Vagina (tissue), 2 donors: Measurements from ENCODE around the gene SRXN1. TPM values are rescaled to one million over a fixed set of nuclear protein-coding genes. Genes with fewer than 3 reads are reported as not detected.

Source experiments
- DNase-seq, 2 donors: peaks; one replicate each; pipeline ENCODE4 v3.0.0-alpha.2; 2017; ENCODE audit errors: extremely low spot score in 2 of 2
- H3K27ac ChIP-seq: fragments of 200-600 bp; sonication (generic); one replicate; pipeline ENCODE4 v1.5.1; 2019
- H3K27me3 ChIP-seq: fragments of 200-600 bp; sonication (generic); one replicate; pipeline ENCODE4 v1.5.1; 2019
- H3K36me3 ChIP-seq, 2 donors: fragments of 200-600 bp; sonication (generic); one replicate each; pipeline ENCODE4 v1.5.1; 2017 to 2019
- H3K4me1 ChIP-seq: fragments of 200-600 bp; sonication (generic); one replicate; pipeline ENCODE4 v1.5.1; 2019
- H3K4me3 ChIP-seq, 2 donors: fragments of 200-600 bp; sonication (generic); 1 replicate in 1 of 2; 2 replicates in 1 of 2; pipeline ENCODE4 v1.5.1; 2016 to 2019
- H3K9me3 ChIP-seq: fragments of 200-600 bp; sonication (generic); one replicate; pipeline ENCODE4 v1.5.1; 2019
- POLR2A ChIP-seq, 2 donors: fragments of 450-650 bp; IDR thresholded peaks; one replicate each; pipeline ENCODE4 v1.6.1; 2017; ENCODE audit warnings: antibody characterized with exemption in 2 of 2, mild to moderate bottlenecking in 2 of 2, moderate library complexity in 2 of 2
- POLR2AphosphoS5 ChIP-seq, 2 donors: sonication (generic); formaldehyde crosslinking; IDR thresholded peaks; one replicate each; pipeline ENCODE4 v1.9.0; 2017; ENCODE audit warnings: antibody characterized with exemption in 2 of 2, mild to moderate bottlenecking in 2 of 2, low read depth in 1 of 2; ENCODE audit not compliant: insufficient read depth in 1 of 2
- intact Hi-C: fragments of 100-400 bp; cut with DNase I; formaldehyde crosslinking; loops from one replicate; pipeline ENCODE4 v1.15.1; 2023
- total RNA-seq: library from RNA; depleted of rRNA; stranded (reverse); fragments of >200 nt; gene quantifications from one replicate; pipeline ENCODE4 v1.2.3, GENCODE V29; 2016
- TF ChIP-seq, protein P1 (sequence below), 3 experiments: fragments of 450-650 bp in 2 of 3; fragments of 200-600 bp in 1 of 3; sonication (generic) in 1 of 3; IDR thresholded peaks; one replicate each; pipeline ENCODE4 v1.5.1; 2017 to 2019; ENCODE audit warnings: antibody characterized with exemption in 3 of 3, mild to moderate bottlenecking in 2 of 3, moderate library complexity in 2 of 3

SRXN1 gene
- total RNA-seq, 1 donor from 2014 or later: 23.8 TPM

GRCh38 chr20:658202-658601, 5.2 kb upstream of the SRXN1 start:
- peaks cover 9% of the 10 kb centered on the region for H3K27me3 ChIP-seq
- H3K4me1 ChIP-seq: peaks cover 14% of the 10 kb centered on the region
- H3K4me3 ChIP-seq: no peak overlapping the region
- H3K36me3 ChIP-seq: no peaks in the 10 kb centered on the region
- intact Hi-C loops: no loop called here
- no peaks in the 10 kb centered on the region for H3K9me3 ChIP-seq
- no peak for DNase-seq
- no peak for TF ChIP-seq POLR2A (IDR thresholded peaks at IDR 0.05)
- TF ChIP-seq POLR2AphosphoS5 (IDR thresholded peaks at IDR 0.05; ENCODE audit: insufficient read depth in 1 of 2, low read depth in 1 of 2): no peak
- TF ChIP-seq, protein P1, sequence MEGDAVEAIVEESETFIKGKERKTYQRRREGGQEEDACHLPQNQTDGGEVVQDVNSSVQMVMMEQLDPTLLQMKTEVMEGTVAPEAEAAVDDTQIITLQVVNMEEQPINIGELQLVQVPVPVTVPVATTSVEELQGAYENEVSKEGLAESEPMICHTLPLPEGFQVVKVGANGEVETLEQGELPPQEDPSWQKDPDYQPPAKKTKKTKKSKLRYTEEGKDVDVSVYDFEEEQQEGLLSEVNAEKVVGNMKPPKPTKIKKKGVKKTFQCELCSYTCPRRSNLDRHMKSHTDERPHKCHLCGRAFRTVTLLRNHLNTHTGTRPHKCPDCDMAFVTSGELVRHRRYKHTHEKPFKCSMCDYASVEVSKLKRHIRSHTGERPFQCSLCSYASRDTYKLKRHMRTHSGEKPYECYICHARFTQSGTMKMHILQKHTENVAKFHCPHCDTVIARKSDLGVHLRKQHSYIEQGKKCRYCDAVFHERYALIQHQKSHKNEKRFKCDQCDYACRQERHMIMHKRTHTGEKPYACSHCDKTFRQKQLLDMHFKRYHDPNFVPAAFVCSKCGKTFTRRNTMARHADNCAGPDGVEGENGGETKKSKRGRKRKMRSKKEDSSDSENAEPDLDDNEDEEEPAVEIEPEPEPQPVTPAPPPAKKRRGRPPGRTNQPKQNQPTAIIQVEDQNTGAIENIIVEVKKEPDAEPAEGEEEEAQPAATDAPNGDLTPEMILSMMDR (IDR thresholded peaks at IDR 0.05): no peak
- H3K27ac ChIP-seq: no peak overlapping the region

GRCh38 chr20:655726-656624, 3.0 kb upstream of the SRXN1 start:
- no peak for DNase-seq
- peaks cover 25% of the 10 kb centered on the region for H3K4me1 ChIP-seq
- TF ChIP-seq POLR2AphosphoS5 (IDR thresholded peaks at IDR 0.05; ENCODE audit: insufficient read depth in 1 of 2, low read depth in 1 of 2) (no peak), POLR2A (IDR thresholded peaks at IDR 0.05) (no peak)
- TF ChIP-seq, protein P1 (IDR thresholded peaks at IDR 0.05): no peak
- no peak overlapping the region for H3K4me3 ChIP-seq
- H3K9me3 ChIP-seq: no peaks in the 10 kb centered on the region
- no peaks in the 10 kb centered on the region for H3K36me3 ChIP-seq
- no peak overlapping the region for H3K27ac ChIP-seq
- intact Hi-C loops: no loop called here
- H3K27me3 ChIP-seq: no peaks in the 10 kb centered on the region

- TF ChIP-seq, protein P1 (IDR thresholded peaks at IDR 0.05): no peak
- TF ChIP-seq POLR2A (IDR thresholded peaks at IDR 0.05) (no peak), POLR2AphosphoS5 (IDR thresholded peaks at IDR 0.05; ENCODE audit: insufficient read depth in 1 of 2, low read depth in 1 of 2) (no peak)
- H3K4me1 ChIP-seq: peaks cover 25% of the 10 kb centered on the region
- intact Hi-C loops: no loop called here
- no peaks in the 10 kb centered on the region for H3K36me3 ChIP-seq
- no peak for DNase-seq
- H3K27ac ChIP-seq: no peak overlapping the region
- no peak overlapping the region for H3K4me3 ChIP-seq
- no peaks in the 10 kb centered on the region for H3K27me3 ChIP-seq
- H3K9me3 ChIP-seq: no peaks in the 10 kb centered on the region
Observed at GRCh38 chr20:654417-654750, 1.4 kb upstream of the SRXN1 start.

GRCh38 chr20:653590-654416, 803 bp upstream of the SRXN1 start:
- DNase-seq: no peak
- Histone ChIP-seq H3K4me1 (peaks cover 25% of the 10 kb centered on the region), H3K36me3 (peaks cover 0 to 2% of the 10 kb centered on the region in 2 donors)

More at GRCh38 chr20:653590-654416, 803 bp upstream of the SRXN1 start:
- Histone ChIP-seq H3K27me3 (no peaks in the 10 kb centered on the region), H3K4me3 (peak overlapping the region; percentile 75 to 84), H3K9me3 (no peaks in the 10 kb centered on the region), H3K27ac (peak overlapping the region; percentile 87)
- intact Hi-C loops: no loop called here
- TF ChIP-seq, protein P1 (IDR thresholded peaks at IDR 0.05): no peak
- TF ChIP-seq POLR2AphosphoS5 (IDR thresholded peaks at IDR 0.05; ENCODE audit: insufficient read depth in 1 of 2, low read depth in 1 of 2): no peak
- TF ChIP-seq POLR2A (IDR thresholded peaks at IDR 0.05): no peak
